KMS-11 (cell line): Measurements from ENCODE around the gene ABCC10.
"Not testable (repeated sequence)": the region's sequence is repeated elsewhere in the genome, so short reads cannot be mapped to it uniquely, and the experiment has no call there.

Experiments
- H2AFZ ChIP-seq: fragments of 200-600 bp; sonication (generic); 2 replicates; pipeline ENCODE4 v1.6.1; 2016; ENCODE audit warnings: antibody characterized with exemption, mixed run types, low read depth
- H3K27ac ChIP-seq: fragments of 200-600 bp; sonication (generic); 2 replicates; pipeline ENCODE4 v1.6.1; 2016; ENCODE audit warnings: mild to moderate bottlenecking, mixed run types
- H3K27me3 ChIP-seq: fragments of 200-600 bp; sonication (generic); 2 replicates; pipeline ENCODE4 v1.6.1; 2017; ENCODE audit warnings: mild to moderate bottlenecking, low read depth, mixed run types, moderate library complexity; ENCODE audit not compliant: insufficient read depth
- H3K36me3 ChIP-seq: fragments of 200-600 bp; sonication (generic); 2 replicates; pipeline ENCODE4 v1.6.1; 2017; ENCODE audit warnings: mild to moderate bottlenecking, mixed run types; ENCODE audit not compliant: insufficient read depth
- H3K4me1 ChIP-seq: fragments of 200-600 bp; sonication (generic); 2 replicates; pipeline ENCODE4 v1.6.1; 2016; ENCODE audit warnings: mild to moderate bottlenecking, low read depth, mixed run types; ENCODE audit not compliant: poor library complexity, severe bottlenecking
- H3K4me2 ChIP-seq: fragments of 200-600 bp; sonication (generic); 2 replicates; pipeline ENCODE4 v1.7.0; 2016; ENCODE audit warnings: mild to moderate bottlenecking, mixed run types
- H3K4me3 ChIP-seq: fragments of 200-600 bp; sonication (generic); IDR thresholded peaks from 2 replicates; pipeline ENCODE4 v1.6.1; 2017; ENCODE audit warnings: low read depth, low read length, mixed read lengths; ENCODE audit not compliant: insufficient read depth
- H3K79me2 ChIP-seq: fragments of 200-600 bp; sonication (generic); 2 replicates; pipeline ENCODE4 v1.6.1; 2016; ENCODE audit warnings: low read depth, mixed run types; ENCODE audit not compliant: insufficient read depth
- H3K9ac ChIP-seq: fragments of 200-600 bp; sonication (generic); 2 replicates; pipeline ENCODE4 v1.6.1; 2016; ENCODE audit warnings: mild to moderate bottlenecking, mixed run types
- H4K20me1 ChIP-seq: fragments of 200-600 bp; sonication (generic); 2 replicates; pipeline ENCODE4 v1.6.1; 2016; ENCODE audit warnings: mild to moderate bottlenecking, mixed run types; ENCODE audit not compliant: insufficient read depth
- TF ChIP-seq, protein P1 (sequence below): fragments of 200-600 bp; sonication (generic); conservative IDR thresholded peaks from 2 replicates; pipeline ENCODE4 v1.6.1; 2017; ENCODE audit warnings: low read depth, mild to moderate bottlenecking, antibody characterized with exemption, low read length, moderate library complexity, mixed read lengths

Gene ABCC10

DNA sequence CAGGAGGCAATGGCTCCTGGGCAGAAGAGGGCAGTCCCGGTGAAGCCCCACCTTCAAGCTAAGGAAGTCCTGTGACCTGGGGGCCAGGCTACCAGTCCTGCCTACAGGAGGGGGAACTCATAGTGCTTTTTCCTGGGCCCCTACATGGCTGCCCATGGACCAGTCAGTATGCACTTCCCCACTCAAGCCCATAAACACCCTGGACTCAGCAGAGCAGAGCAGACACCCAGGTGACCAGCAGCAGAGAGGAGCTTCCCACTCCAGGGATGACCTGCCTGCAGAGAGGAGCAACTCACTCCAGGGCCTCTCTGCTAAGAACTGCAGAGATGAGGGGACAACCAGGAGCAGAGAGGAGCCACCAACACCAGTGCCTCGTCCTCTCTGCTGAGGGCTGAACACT is 14.3 kb upstream of the ABCC10 start:
- H3K79me2 ChIP-seq, result no peaks in the 10 kb centered on the region
- no peaks in the 10 kb centered on the region for H3K27me3 ChIP-seq
- no peaks in the 10 kb centered on the region for H4K20me1 ChIP-seq
- H3K9ac ChIP-seq, result no peak overlapping the region
- H3K4me1 ChIP-seq, result no peaks in the 10 kb centered on the region
- H3K36me3 ChIP-seq, result no peaks in the 10 kb centered on the region
- no peak overlapping the region for H3K4me3 ChIP-seq
- no peak overlapping the region for H3K27ac ChIP-seq
- TF ChIP-seq, protein P1, sequence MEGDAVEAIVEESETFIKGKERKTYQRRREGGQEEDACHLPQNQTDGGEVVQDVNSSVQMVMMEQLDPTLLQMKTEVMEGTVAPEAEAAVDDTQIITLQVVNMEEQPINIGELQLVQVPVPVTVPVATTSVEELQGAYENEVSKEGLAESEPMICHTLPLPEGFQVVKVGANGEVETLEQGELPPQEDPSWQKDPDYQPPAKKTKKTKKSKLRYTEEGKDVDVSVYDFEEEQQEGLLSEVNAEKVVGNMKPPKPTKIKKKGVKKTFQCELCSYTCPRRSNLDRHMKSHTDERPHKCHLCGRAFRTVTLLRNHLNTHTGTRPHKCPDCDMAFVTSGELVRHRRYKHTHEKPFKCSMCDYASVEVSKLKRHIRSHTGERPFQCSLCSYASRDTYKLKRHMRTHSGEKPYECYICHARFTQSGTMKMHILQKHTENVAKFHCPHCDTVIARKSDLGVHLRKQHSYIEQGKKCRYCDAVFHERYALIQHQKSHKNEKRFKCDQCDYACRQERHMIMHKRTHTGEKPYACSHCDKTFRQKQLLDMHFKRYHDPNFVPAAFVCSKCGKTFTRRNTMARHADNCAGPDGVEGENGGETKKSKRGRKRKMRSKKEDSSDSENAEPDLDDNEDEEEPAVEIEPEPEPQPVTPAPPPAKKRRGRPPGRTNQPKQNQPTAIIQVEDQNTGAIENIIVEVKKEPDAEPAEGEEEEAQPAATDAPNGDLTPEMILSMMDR, result no peak
- no peak overlapping the region for H3K4me2 ChIP-seq
- no peak overlapping the region for H2AFZ ChIP-seq

DNA sequence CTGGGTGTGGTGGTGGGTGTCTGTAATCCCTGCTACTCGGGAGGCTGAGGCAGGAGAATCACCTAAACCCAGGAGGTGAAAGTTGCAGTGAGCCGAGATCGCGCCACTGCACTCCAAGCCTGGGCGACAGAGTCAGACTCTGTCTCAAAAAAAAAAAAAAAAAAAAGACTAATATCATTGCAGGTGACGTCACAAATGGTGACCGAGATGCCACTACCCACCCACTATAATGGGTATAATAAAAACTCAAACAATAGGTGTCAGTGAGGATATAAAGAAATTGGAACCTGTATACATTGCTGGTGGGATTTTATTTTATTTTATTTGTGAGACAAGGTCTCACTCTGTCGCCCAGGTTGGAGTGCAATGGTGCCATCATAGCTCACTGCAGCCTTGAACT is 12.1 kb upstream of the ABCC10 start:
- H4K20me1 ChIP-seq, H3K4me2 ChIP-seq, H3K27me3 ChIP-seq, H3K79me2 ChIP-seq, H3K27ac ChIP-seq, H3K4me3 ChIP-seq, H3K4me1 ChIP-seq, H3K9ac ChIP-seq, H3K36me3 ChIP-seq, H2AFZ ChIP-seq: not testable (repeated sequence)

DNA sequence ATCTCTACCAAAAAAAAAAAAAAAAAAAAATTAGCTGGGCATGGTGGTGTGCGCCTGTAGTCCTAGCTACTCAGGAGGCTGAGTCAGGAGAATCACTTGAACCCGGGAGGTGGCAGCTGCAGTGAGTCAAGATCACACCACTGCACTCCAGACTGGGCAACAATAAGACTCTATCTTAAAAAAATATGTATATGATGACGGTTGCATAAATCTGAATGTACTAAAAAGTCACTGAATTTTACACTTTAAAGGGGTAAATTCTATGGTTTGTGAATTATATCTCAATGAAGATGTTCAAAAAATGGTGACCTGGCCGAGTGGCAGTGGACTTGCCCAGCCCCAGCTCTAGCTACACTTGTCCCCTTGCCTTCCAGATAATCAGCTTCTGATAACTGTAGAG is 10.4 kb upstream of the ABCC10 start:
- Histone ChIP-seq H3K9ac (no peak overlapping the region), H3K4me3 (no peak overlapping the region), H4K20me1 (no peaks in the 10 kb centered on the region), H3K79me2 (no peaks in the 10 kb centered on the region), H3K4me2 (no peak overlapping the region), H3K27ac (no peak overlapping the region), H3K36me3 (no peaks in the 10 kb centered on the region), H3K27me3 (no peaks in the 10 kb centered on the region), H3K4me1 (no peaks in the 10 kb centered on the region), H2AFZ (no peak overlapping the region)
- TF ChIP-seq, protein P1, result no peak

DNA sequence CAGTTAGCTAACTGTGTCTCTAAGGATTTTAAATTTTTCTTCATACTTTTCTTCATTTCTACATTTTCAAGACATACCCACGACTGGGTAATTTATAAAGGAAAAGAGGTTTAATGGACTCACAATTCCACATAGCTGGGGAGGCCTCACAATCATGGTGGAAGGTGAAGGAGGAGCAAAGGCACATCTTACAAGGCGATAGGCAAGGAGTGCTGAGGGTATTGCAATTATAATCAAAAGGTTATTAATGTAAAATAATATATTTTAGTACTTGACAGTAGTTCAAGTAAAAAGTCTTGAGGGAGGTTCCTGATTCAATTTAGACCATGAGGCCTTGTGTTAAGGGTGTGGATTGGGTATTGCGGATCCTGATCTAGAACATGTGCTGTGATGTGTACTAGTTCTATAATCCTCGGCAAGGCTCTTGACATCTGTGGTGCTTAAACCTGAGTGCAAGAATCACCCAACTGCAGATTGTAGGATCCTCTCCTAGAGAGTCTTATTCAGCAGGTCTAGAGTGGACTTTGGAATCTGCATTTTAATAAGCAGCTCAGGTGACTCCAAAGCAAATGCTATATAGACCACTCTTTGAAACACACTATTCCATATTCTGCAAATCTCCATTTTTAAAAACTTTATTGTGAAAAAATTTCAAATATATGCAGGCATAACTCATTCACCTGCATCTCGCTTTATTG is 7.2 kb upstream of the ABCC10 start:
- Histone ChIP-seq H3K27me3 (no peaks in the 10 kb centered on the region), H3K4me2 (no peak overlapping the region), H4K20me1 (no peaks in the 10 kb centered on the region), H3K27ac (no peak overlapping the region), H3K4me1 (no peaks in the 10 kb centered on the region), H3K9ac (no peak overlapping the region), H3K36me3 (no peaks in the 10 kb centered on the region), H3K4me3 (no peak overlapping the region), H2AFZ (no peak overlapping the region), H3K79me2 (no peaks in the 10 kb centered on the region)
- TF ChIP-seq, protein P1, result no peak

DNA sequence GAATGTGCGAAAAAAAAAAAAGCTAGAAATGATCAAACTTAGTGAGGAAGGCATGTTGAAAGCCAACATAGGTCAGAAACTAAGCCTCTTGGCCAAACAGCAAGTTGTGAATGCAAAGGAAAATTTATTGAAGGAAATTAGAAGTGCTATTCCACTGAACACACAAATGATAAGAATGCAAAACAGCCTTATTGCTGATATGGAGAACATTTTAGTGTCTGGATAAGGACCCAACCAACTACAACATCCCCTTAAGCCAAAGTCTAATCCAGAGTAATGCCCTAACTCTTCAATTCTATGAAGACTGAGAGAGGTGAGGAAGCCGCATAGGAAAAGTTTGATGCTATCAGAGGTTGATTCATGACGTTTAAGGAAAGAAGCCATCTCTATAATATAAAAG is 5.5 kb upstream of the ABCC10 start:
- H3K9ac ChIP-seq, result no peak overlapping the region
- TF ChIP-seq, protein P1, result no peak
- H2AFZ ChIP-seq, result no peak overlapping the region
- no peaks in the 10 kb centered on the region for H3K79me2 ChIP-seq
- no peaks in the 10 kb centered on the region for H3K4me1 ChIP-seq
- no peak overlapping the region for H3K27ac ChIP-seq
- H4K20me1 ChIP-seq, result no peaks in the 10 kb centered on the region
- H3K36me3 ChIP-seq, result no peaks in the 10 kb centered on the region
- no peak overlapping the region for H3K4me2 ChIP-seq
- no peaks in the 10 kb centered on the region for H3K27me3 ChIP-seq
- H3K4me3 ChIP-seq, result no peak overlapping the region

DNA sequence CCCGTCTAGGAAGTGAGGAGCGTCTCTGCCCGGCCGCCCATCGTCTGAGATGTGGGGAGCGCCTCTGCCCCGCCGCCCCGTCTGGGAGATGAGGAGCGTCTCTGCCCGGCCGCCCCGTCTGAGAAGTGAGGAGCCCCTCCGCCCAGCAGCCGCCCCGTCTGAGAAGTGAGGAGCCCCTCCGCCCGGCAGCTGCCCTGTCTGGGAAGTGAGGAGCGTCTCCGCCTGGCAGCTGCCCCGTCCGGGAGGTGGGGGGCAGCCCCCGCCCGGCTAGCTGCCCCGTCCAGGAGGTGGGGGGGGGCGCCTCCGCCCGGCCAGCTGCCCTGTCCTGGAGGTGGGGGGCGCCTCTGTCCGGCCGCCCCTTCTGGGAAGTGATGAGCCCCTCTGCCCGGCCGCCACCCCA is 2.3 kb upstream of the ABCC10 start:
- peaks cover 14% of the 10 kb centered on the region for H3K4me1 ChIP-seq
- H3K79me2 ChIP-seq, H3K4me3 ChIP-seq, H3K27ac ChIP-seq, H3K27me3 ChIP-seq, H3K36me3 ChIP-seq, H2AFZ ChIP-seq, H3K4me2 ChIP-seq, H3K9ac ChIP-seq, H4K20me1 ChIP-seq: not testable (repeated sequence)
